ENCODE measurements around the gene ZNF618.

ZNF618 gene

GRCh38 chr9:114046237-114046755 is 170.2 kb downstream of the ZNF618 start:
- DNase-seq = no peak

GRCh38 chr9:114046875-114047274 is 170.8 kb downstream of the ZNF618 start:
- DNase-seq = no peak

GRCh38 chr9:114047717-114048116 is 171.6 kb downstream of the ZNF618 start:
- DNase-seq = no peak

- no peak for DNase-seq
These were observed 172.7 kb downstream of the ZNF618 start for GRCh38 chr9:114048533-114049415.

GRCh38 chr9:114049441-114050225 is 173.5 kb downstream of the ZNF618 start:
- no peak for DNase-seq

- no peak for DNase-seq
These were observed 174.1 kb downstream of the ZNF618 start for GRCh38 chr9:114050226-114050568.

GRCh38 chr9:114050646-114051045 is 174.5 kb downstream of the ZNF618 start:
- DNase-seq = no peak

GRCh38 chr9:114051281-114051680 is 175.2 kb downstream of the ZNF618 start:
- no peak for DNase-seq

- no peak for DNase-seq
These were observed 175.6 kb downstream of the ZNF618 start for GRCh38 chr9:114051706-114052105.

- DNase-seq = no peak
These were observed 177.3 kb downstream of the ZNF618 start for GRCh38 chr9:114053246-114054005.

GRCh38 chr9:114054191-114054690 is 178.1 kb downstream of the ZNF618 start:
- no peak for DNase-seq

GRCh38 chr9:114055061-114055460 is 179.0 kb downstream of the ZNF618 start:
- no peak for DNase-seq

- DNase-seq = no peak
These were observed 179.8 kb downstream of the ZNF618 start for GRCh38 chr9:114055894-114056293.

- no peak for DNase-seq
These were observed 180.4 kb downstream of the ZNF618 start for GRCh38 chr9:114056527-114056926.

GRCh38 chr9:114057161-114057885 is 181.2 kb downstream of the ZNF618 start:
- DNase-seq = no peak

GRCh38 chr9:114058688-114059046 is 182.6 kb downstream of the ZNF618 start:
- no peak for DNase-seq

- no peak for DNase-seq
These were observed 183.1 kb downstream of the ZNF618 start for GRCh38 chr9:114059047-114059803.

- DNase-seq = no peak
These were observed 184.0 kb downstream of the ZNF618 start for GRCh38 chr9:114060070-114060469.

GRCh38 chr9:114060711-114061110 is 184.6 kb downstream of the ZNF618 start:
- no peak for DNase-seq

- DNase-seq = no peak
These were observed 185.2 kb downstream of the ZNF618 start for GRCh38 chr9:114061292-114061691.

- no peak for DNase-seq
These were observed 185.8 kb downstream of the ZNF618 start for GRCh38 chr9:114061830-114062474.

All from CD4-positive, alpha-beta T cell treated with Interleukin-4 for 1 hour (primary cell).